LHCN-M2 (cell line): Measurements from ENCODE around the gene EPB42. TPM values are rescaled to one million over a fixed set of nuclear protein-coding genes. Genes with fewer than 3 reads are reported as not detected.
"Not testable (repeated sequence)": the region's sequence is repeated elsewhere in the genome, so short reads cannot be mapped to it uniquely, and the experiment has no call there.

Source experiments
- DNase-seq: peaks from one replicate; pipeline ENCODE4 v3.0.0-alpha.2; 2012; ENCODE audit warnings: low read depth
- total RNA-seq: library from RNA; depleted of rRNA; stranded (reverse); fragments of >200 nt; gene quantifications from 2 replicates; pipeline ENCODE4 v1.2.3, GENCODE V29; 2014; rRNA removed

The EPB42 gene
- total RNA-seq, 1 experiment from 2014 or later: not detected

DNA sequence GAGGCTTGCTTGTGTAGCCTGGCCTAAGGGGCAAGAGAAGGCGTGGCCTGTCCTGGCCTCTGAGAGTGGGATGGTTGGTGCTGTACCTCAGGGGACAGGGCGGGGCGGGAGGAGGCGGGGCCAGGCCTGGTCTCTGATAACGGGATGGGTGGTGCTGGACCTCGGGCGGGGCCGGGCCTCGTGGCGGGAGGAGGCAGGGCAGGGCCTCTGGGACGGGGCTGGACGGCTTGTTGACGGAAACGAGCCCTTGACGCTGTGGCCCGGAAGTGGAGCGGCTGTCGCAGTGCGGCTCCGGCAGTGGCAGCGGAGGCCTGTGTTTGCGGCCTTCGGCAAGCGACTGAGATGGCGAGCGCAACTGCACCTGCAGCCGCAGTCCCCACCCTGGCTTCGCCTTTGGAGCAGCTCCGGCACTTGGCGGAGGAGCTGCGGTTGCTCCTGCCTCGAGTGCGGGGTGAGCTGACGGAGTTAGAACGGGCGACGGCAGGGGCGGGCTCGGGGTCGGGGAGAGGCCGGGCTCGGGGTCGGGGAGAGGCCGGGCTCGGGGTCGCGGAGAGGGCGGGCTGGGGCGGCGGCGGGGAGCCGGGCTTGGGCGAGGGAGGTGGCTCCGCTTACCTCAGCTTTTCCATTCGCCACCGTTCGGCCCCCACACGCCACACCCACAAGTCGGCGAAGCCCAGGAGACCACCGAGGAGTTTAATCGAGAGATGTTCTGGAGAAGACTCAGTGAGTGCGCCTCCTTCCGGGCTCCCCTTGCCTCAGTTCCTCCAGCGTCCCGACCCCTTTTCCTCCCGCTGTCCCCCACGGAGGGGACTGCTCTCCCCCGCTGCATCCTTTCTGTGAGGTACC is 35.4 kb downstream of the EPB42 start, which contains the start of gene CCNDBP1:
Gene CCNDBP1, plus strand, starts transcription at position 247 of the 846 bp plus-strand sequence. Its CDS starts 96 bp downstream, at position 343.
- DNase-seq: peak; percentile 76

DNA sequence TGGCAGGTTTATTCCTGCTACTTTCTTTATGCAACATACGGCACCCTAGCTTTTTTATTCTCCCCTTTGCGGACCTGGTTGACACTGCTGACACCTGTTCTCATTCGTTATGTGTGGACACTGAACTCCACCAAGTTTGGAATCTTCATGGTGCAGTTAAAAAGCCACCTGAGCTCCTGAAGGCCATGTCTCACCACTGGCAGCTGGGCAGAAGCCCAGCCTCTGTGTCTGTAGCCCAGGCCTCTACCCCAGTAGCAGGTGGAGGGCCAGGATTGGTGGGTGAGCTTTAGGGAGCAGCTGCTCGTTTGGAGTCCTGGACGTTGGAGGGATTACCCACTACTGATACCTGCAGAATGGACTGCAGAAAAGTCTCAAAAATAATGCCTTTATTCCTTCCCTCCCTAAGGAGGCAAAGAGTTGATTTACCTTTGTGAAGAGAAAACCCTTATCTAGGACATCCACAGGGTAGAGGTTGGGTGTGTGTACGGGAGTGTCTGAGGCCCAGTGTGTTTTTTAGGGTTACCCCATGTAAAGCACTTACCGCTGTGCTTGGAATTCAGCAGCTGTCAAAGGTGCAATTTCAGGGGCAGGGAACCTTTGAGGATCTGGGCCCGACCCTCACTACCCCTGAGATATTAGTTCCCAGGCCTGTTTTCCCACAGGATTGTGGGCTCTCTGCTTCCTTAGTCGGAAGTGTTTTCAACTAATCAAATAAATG is 36.3 kb downstream of the EPB42 start:
- DNase-seq: no peak

DNA sequence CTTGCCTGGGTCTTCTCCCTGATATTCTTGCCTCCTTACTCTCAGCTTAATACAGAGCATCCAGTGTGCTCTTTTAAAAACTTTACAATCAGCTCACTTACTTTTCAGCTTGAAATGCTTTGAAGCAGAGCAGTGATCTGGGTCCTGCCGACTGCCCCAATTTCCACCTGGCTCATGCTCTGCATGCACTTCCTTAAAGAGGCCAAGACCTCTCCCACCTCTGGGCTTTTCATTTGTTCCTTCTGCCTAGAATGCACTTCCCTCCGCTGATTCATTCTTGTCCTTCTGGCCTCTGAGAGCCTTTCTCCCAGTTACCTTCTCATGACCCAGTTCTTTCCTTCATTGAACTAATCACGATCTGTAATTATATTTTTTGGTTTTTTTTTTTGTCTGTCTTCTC is 37.5 kb downstream of the EPB42 start:
- no peak for DNase-seq

DNA sequence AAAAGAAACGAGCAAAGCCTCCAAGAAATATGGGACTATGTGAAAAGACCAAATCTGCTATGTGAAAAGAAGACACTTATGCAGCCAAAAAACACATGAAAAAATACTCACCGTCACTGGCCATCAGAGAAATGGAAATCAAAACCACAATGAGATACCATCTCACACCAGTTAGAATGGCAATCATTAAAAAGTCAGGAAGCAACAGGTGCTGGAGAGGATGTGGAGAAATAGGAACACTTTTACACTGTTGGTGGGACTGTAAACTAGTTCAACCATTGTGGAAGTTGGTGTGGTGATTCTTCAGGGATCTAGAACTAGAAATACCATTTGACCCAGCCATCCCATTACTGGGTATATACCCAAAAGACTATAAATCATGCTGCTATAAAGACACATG is 43.7 kb downstream of the EPB42 start:
- not testable (repeated sequence) for DNase-seq

DNA sequence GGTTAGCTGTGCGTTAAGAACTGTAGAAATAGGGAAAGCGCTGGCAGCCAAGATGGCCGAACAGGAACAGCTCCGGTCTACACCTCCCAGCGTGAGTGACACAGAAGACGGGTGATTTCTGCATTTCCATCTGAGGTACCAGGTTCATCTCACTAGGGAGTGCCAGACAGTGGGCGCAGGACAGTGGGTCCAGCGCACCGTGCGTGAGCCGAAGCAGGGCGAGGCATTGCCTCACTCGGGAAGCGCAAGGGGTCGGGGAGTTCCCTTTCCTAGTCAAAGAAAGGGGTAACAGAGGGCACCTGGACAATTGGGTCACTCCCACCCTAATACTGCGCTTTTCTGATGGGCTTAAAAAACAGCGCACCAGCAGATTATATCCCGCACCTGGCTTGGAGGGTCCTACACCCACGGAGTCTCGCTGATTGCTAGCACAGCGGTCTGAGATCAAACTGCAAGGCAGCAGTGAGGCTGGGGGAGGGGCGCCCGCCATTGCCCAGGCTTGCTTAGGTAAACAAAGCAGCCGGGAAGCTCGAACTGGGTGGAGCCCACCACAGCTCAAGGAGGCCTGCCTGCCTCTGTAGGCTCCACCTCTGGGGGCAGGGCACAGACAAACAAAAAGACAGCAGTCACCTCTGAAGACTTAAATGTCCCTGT is 45.0 kb downstream of the EPB42 start:
- DNase-seq: not testable (repeated sequence)

DNA sequence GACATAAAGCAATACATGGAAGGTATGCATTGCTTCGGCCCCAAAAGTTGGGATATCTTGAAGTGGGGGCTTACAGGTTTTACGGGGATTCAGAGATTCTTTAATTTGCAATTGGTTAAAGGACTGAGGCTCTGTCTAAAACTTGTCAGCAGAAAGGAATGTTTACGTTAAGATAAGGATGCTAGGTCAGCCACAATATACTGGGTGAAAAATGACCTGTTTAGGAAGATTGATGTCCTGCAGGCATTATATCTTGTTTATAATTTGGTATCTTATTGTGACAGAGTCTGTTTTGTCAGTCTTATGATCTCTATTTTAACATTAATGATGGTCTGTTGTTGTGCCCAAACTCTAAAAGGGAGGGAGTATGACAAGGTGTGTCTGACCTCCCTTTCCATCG is 50.9 kb downstream of the EPB42 start:
- DNase-seq: no peak

DNA sequence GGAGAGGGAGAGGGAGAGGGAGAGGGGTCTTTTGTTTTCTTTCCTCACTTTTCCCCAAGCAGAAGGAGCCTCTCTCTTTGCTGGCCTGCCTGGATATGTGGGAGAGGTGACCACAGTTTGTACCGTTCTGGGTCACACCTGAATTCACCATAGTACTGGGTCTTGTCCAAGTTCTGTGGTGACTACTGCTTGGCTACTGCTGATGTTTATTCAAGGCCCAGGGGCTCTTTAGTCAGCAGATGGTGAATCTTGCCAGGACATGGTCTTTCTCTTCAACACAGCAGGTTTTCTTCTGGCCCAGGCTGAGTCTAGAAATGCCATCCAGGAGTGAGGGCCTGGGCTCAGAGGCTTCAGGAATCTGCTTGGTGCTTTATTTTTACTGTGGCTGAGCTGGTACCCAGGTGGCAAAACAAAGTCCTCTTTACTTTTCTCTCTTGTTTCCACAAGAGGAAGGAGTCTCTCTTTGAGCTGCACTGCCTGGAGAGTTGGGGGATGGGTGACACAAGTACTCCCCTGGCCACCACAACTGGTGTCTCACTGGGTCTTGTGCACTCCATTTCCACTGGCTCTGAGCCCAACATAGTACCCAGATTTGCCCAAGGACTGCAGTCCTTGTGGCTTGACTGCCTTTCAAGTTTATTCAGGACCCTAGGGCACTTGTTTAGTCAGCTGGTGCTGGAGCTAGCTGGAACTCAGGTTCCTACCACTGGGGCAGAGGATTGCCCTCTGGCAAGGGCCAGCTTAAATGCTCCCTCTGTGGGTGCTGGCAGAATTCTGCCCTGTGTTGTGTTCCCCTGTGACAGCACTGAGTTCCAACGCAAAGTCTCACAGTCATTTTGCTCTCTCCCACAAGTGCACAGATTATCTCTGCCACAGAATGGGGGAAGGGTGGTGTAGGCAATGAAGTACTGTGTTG is 52.4 kb downstream of the EPB42 start:
- peak; percentile 14 for DNase-seq

DNA sequence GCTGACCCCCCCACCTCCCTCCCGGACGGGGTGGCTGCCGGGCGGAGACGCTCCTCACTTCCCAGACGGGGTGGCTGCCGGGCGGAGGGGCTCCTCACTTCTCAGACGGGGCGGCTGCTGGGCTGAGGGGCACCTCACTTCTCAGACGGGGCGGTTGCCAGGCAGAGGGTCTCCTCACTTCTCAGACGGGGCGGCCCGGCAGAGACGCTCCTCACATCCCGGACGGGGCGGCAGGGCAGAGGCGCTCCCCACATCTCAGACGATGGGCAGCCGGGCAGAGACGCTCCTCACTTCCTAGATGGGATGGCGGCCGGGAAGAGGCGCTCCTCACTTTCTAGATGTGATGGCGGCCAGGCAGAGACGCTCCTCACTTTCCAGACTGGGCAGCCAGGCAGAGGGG is 53.6 kb downstream of the EPB42 start:
- not testable (repeated sequence) for DNase-seq

DNA sequence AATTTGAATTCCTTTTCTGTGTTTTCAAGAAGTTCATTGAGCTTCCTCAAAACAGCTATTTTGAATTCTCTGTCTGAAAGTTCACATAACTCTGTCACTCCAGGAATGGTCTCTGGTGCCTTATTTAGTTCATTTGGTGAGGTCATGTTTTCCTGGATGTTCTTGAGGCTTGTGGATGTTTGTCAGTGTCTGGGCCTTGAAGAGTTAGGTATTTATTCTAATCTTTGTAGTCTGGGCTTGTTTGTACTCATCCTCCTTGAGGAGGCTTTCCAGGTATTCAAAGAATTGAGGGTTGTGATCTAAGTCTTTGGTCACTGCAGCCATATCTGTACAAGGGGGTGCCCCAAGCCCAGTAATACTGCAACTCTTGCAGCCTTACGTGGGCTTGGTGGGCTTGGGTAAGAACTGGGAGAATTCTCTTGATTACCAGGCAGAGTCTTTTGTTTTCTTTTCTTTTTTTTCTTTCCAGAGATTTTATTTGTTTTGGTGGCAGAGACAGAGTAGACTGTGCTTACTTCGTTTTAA is 55.0 kb downstream of the EPB42 start:
- DNase-seq: no peak

DNA sequence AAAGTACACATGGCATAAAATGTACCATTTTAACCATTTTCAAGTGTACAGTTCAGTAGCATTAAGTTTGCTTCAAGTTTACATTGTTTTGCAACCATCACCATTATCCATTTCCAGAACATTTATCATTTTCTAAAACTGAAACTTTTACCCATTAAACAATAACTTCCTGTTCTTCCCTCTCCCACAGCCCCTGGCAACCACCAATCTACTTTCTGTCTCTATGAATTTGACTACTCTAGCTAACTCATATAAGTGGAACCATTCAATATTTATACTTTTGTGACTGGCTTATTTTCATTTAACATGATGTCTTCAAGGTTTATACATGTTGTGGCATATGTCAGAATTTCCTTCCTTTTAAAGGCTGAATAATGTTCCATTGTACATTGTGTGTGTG is 67.5 kb downstream of the EPB42 start:
- DNase-seq: no peak

DNA sequence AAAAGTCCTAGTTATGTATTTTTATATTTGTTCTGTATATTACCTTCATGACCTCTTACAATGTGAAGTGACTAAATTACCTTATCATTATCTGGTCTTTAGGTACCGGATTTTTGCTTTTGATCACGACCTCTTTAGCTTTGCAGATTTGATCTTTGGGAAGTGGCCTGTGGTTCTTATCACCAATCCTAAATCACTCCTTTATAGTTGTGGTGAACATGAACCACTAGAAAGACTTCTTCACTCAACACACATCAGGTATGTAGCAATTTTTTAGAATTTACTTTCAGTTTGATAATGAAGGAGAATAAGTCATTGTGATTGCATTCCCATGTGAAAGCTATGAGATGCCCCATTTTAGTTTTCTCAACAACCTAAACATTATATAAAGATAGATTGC is 69.1 kb downstream of the EPB42 start:
- DNase-seq: no peak

DNA sequence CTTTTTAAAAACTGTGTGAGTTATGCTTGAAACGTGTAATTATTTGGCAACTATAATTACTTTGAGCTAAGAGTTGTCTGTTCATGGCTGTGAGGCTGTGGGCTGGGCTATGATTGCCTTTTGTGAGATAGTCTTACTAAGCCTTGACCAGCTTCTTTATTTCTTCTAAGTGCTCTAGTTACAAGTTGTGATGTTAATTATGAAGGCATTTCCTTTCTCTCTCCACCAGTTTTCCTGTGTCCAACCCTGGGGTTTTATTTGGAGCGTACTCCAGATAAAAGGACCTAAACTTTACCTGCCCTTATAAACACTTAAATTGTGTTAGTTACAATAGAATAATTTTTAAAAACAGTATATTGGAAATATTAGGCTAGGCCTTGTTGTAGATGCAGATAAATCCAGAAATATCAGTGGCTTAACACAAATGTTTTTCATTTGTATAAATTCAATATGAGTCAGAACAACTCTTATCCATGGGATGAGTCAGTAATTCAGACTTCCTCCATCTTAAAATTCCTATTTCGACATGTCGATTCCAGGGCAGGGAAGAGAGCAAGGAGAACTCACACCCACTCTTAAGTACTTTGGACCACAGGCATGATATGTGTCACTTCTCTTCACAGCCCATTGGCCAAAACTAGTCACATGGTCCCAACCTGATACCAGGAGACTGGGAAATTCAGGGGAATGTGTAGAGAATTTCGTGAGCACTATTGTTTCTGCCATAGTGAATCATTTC is 70.5 kb downstream of the EPB42 start:
- peak; percentile 91 for DNase-seq

Other genes with a start within 250 kb of the EPB42 start
- 23.0 and 24.7 TPM in 2 replicates for gene UBR1, start 115.0 kb downstream of the EPB42 start, total RNA-seq
- 5.2 and 5.7 TPM in 2 replicates for gene TMEM62, start 87.4 kb downstream of the EPB42 start, total RNA-seq
- gene CCNDBP1, start 35.6 kb downstream of the EPB42 start, total RNA-seq: 50.1 and 53.2 TPM in 2 replicates
- 0.64 TPM in 1 of 2 replicates, not detected in the other for gene TGM5, start 45.9 kb upstream of the EPB42 start, total RNA-seq
- not detected in 2 replicates for gene TGM7, start 81.2 kb upstream of the EPB42 start, total RNA-seq
- 10.4 and 13.8 TPM in 2 replicates for gene LCMT2, start 109.6 kb upstream of the EPB42 start, total RNA-seq
- 20.8 and 24.2 TPM in 2 replicates for gene ZSCAN29, start 150.0 kb upstream of the EPB42 start, total RNA-seq
- gene TUBGCP4, start 150.1 kb upstream of the EPB42 start, total RNA-seq: 13.8 and 15.6 TPM in 2 replicates